Measurements from ENCODE around the gene ERP44.

DNA sequence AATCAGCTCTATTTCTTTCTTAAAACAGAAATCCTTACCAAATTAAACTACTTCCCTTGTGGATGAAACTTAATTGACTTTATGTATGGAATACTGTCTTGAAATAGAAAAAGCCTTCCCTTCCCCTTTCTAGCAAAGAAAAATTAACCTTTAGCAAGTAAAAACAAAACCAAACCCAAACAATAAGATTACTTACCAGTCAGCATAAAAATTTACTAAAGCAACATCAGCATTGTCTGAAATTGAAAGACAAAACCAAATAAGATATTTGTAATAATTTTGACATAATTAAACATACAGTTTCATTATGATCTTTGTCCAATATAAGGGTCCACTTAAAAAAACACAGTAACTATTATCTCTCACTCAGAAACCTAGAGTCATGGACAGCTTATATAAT is 41.2 kb downstream of the ERP44 start:
- TF ChIP-seq, protein P1, sequence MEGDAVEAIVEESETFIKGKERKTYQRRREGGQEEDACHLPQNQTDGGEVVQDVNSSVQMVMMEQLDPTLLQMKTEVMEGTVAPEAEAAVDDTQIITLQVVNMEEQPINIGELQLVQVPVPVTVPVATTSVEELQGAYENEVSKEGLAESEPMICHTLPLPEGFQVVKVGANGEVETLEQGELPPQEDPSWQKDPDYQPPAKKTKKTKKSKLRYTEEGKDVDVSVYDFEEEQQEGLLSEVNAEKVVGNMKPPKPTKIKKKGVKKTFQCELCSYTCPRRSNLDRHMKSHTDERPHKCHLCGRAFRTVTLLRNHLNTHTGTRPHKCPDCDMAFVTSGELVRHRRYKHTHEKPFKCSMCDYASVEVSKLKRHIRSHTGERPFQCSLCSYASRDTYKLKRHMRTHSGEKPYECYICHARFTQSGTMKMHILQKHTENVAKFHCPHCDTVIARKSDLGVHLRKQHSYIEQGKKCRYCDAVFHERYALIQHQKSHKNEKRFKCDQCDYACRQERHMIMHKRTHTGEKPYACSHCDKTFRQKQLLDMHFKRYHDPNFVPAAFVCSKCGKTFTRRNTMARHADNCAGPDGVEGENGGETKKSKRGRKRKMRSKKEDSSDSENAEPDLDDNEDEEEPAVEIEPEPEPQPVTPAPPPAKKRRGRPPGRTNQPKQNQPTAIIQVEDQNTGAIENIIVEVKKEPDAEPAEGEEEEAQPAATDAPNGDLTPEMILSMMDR (IDR thresholded peaks at IDR 0.05; ENCODE audit: insufficient read depth, low read length, poor library complexity, severe bottlenecking) = no peak
- TF ChIP-seq EZH2phosphoT487 (conservative IDR thresholded peaks at IDR 0.05; ENCODE audit: low read length) = no peak
